ENCODE data around the gene CCDC177. TPM values are rescaled to one million over a fixed set of nuclear protein-coding genes. Genes with fewer than 3 reads are reported as not detected.

Gene CCDC177
- polyA plus RNA-seq (2013, experiment 1 of 2; ENCODE audit: insufficient read length), result not detected
- polyA plus RNA-seq (2013, experiment 2 of 2; ENCODE audit: insufficient read length), result not detected

DNA sequence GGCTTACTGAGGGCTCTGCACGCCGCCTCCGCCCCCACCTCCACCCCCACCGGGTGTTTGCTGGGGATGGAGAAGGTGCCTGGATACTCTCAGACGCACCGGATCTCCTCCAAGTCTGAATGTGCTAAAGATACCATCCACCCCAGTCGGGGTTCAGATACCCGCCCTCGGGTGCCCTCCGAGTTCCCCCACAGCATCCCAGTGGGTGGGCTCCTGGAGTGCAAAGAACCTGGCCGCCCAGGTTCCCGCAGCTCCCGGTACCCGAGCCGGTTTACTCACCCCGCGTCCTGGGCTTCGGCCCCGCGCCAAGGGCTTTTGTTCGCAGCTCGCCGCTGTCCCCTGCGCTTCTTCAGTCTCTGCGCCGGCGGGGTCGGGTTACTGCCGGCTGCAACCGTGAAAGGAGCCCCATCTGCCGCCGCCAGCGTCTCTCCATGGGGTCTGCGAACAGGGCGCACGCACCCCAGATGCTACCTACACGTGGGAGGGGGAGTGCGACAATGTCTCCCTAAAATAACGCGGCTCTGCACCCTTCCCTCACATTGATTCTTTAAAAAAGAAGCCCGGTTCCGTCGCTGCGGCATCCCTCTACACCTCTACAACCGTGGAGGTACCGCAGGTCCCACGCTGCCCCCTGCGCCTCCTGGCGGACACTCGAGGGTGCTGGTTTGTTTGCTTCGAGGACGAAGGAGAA is at the start of gene CCDC177:
Gene CCDC177 (minus strand): TSS at position 609 of the 691 bp plus-strand sequence. CDS start 1,249 bp downstream, outside the sequence.
- DNase-seq, result no peak

- no peak for DNase-seq
These were observed 49.5 kb upstream of the CCDC177 start for GRCh38 chr14:69624136-69624535.

DNA sequence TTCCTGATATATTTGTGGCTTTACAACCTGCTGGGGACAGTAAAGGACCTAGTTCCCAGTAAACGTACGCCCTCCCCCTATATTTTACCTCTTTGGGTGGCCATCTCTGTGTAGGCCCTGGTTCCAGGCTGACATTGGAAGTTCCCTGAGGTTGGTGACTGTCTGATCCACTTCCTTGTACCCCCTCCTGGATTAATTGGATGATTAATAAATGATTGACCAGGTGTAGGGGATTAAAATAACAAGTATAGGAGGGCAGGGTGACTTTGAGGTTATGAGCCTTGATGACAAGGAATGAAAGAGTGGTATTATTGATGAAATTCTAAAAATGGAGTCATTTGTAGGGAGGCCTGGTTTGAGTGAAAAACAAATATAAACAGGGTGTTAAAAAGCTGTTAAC is 46.3 kb upstream of the CCDC177 start:
- no peak for DNase-seq

GRCh38 chr14:69620211-69620611 is 45.5 kb upstream of the CCDC177 start:
- DNase-seq, result no peak

DNA sequence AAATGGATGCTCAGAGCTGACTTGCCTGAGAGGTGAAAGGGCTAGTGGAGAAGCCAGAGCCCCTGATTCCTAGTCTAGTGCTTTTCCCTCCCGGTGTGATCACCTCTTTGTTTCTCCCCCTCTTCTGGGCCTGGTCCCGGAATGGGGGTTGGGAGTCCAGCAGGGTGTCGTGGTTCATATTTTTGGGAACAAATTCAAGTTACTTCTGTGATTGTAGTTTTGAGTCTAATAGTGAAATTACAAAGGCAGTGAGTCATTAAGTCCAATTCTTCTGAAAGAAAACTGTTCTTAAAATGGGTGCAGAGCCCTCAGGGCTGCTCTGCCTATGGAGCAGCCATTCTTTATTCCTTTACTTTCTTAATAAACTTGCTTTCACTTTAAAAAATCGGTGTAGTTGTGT is 44.3 kb upstream of the CCDC177 start:
- DNase-seq, result peak; percentile 40

DNA sequence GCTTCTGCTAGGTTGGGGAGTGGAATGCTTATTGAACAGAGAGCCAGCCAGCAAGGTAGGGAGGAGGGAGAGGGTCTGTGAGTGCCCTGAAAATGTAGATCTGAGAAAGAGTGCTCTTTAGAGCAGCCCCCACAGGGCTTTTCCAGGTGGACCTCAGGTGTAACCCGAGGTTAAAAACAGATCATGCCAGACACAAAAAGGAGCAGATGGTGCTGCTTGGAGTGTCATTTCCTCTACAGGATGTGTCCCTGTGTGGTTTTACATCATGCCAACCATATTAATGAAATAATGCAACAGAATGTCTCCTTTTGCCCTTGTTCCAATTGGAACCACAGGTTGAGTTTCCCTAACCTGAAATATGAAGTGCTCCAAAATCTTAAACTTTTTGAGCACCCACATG is 43.1 kb upstream of the CCDC177 start:
- no peak for DNase-seq

GRCh38 chr14:69616408-69616773 is 41.7 kb upstream of the CCDC177 start:
- DNase-seq, result no peak

- peak; percentile 87 for DNase-seq
These were observed 41.1 kb upstream of the CCDC177 start for GRCh38 chr14:69615496-69616407.

GRCh38 chr14:69615121-69615495 is 40.4 kb upstream of the CCDC177 start:
- no peak for DNase-seq

DNA sequence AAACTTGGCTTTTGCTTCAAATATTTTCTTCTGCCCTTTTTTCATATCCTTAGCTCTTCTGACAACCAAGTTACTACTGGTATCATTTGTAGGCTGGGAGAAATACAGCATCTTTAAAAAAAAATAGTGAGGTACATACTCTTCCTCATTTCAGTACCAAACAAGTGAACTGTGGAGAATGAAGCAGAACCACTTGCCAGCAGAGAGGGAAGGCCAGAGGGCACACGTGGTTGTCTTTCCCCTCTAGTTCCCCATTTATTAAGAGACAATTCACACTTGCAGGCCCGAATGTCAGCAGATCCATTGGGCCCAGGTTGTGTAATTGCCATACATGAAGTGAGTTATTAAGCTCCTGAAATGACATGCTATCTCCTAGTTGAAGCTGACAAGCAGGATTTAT is 39.9 kb upstream of the CCDC177 start:
- no peak for DNase-seq

DNA sequence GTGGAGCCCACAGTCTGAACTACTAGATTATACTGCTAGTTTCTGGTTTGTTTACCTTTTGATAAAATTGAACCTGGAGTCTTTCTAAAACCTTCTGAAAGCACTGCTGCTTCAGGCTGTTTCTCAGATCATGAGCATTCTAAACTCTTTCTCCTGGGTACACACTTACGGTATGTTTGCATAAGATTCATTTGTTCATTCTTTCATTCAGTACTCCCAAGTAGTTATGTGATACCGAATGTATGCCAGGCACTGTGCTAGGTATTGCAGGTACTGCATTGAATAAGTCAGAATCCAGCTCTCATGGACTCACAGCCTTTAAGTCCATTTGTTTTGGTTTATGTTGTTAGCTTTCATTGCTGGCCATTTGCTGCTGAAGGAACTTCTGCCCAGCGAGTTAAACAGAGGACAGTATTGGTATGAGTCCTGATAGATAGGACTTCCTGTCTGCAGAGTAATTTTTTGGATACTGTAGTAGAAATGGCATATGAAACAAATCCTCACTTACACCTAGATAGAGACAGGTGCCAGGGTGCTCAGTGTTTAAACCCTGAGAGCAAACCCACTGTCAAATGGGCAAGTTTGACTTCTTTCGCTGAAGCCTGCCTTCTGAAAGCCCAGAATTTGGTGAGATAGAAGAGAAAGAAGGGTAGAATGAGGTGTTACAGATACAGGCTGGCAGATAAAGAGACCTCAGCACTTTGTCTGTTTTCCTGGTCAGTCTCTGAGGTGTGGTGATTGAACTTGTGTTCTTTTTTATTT is 38.8 kb upstream of the CCDC177 start:
- no peak for DNase-seq

GRCh38 chr14:69612783-69613130 is 38.1 kb upstream of the CCDC177 start:
- no peak for DNase-seq

DNA sequence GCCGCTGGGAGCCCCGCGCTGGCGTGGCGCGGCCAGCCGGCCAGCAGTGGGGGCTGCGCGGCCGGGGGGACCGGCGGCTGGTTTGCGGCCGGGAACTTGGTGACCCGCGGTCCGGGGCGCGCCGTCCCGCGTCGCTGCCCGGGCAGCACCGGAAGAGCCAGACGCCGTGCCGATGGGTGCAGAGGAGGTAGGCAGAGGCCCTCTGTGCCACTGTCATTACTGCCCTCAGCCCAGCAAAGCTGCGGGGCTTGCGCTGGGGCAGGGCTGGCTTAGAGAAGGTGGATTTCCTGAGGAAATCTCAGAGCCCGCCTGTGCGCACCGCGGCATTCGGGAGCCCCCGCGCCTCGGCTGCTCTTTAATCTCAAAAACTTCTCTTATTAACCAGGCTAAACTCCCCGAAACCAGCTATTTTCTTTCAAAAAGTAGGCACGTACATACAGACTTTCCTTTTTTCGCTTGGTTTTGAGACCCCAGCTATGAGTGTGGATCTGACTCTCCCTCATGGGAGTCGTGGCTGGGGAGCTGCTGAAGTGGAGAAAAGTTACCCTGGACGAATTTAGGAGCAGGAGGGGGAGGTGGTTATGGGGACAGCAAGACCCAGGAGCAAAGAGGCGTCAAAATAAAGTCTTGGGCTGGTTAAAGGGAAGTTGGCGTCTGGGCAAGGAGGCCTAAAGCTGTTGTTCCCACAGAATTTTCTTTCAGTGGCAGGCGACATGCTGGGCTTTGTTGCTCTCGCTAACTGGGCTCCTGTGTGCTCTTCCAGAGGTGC is 37.5 kb upstream of the CCDC177 start:
- DNase-seq, result no peak

GRCh38 chr14:69611172-69612013 is 36.7 kb upstream of the CCDC177 start, which contains the start of gene SUSD6:
Gene SUSD6 (plus strand): TSS chr14:69611596. CDS start chr14:69658593, 46,997 bp downstream.
- peak; percentile 93 for DNase-seq

GRCh38 chr14:69610874-69611171 is 36.2 kb upstream of the CCDC177 start:
- no peak for DNase-seq

GRCh38 chr14:69610020-69610873 is 35.6 kb upstream of the CCDC177 start:
- no peak for DNase-seq

GRCh38 chr14:69606258-69607184 is 31.9 kb upstream of the CCDC177 start:
- no peak for DNase-seq

DNA sequence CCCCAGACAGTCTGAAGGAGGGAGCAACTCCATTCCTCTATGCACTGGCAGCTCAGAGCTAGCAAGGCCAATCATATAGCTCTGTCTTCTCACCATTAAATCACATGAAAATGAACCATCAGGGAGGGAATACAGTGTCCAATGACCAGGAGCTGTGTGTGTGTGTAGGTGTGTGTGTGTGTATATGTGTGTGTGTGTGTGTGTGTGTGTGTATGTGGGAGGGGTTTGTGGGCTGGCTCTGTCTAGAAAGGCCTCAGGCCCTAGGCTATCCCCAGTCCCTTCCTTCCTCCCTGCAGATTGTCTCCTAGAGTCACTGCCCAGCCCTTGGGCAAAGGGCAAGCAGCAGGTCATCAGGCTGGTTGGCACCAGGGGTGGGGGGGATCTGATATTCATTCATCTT is 31.1 kb upstream of the CCDC177 start:
- no peak for DNase-seq

DNA sequence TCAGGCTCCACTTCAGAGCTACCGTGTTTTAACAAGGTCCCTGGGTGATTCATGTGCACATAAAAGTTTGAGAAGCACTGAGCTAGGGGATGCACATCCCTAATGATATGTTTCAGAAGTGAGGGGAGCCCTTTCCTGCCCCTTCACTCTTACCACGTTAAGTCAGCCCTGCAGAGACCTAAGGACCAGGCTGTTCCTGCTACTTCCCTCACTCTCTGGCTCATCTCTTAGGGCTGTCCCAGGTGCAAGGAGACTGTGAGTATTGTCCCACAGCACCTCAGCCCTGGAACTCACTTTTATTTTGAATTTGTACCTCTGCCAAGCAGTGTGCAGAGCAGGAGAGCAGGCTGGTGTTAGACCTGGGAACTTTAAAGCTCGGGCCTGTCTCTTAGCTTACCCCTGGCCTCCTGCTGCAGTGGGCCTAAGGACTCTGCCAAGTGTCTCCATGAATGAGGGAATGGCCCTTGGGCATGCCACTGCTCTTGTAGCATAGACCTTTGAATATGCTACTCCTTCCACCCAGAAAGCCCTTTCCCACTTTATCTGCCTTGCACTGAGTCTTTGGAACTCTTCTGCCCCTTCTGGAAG is 25.7 kb upstream of the CCDC177 start:
- no peak for DNase-seq
